ENCODE results near the gene ARMH3.

Gene ARMH3

DNA sequence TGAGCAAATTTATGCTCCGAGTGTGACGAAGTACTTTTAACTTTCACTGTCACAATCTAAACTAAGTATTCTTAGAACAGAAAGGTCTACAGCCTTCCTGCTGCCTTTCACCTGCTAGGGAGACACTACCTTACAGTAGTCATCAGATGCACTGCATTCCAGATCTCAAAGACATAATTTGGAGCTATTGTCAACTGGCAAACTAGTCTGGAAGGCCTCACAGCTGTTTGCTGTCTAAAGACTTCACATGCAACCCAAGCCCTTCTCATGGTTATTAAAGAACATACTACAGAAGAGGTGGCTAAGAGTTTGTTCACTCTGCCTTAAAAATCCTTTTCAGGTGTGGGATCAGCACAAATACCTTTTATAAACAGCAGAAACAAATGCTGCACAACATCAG lies 120.5 kb downstream of the ARMH3 start:
- no peak for DNase-seq

GRCh38 chr10:101934686-101935305 lies 121.2 kb downstream of the ARMH3 start:
- no peak for DNase-seq

GRCh38 chr10:101933976-101934375 lies 122.0 kb downstream of the ARMH3 start:
- no peak for DNase-seq

GRCh38 chr10:101932183-101932582 lies 123.8 kb downstream of the ARMH3 start:
- DNase-seq = no peak

- DNase-seq = no peak
Observed at GRCh38 chr10:101925027-101925426, 130.9 kb downstream of the ARMH3 start.

DNA sequence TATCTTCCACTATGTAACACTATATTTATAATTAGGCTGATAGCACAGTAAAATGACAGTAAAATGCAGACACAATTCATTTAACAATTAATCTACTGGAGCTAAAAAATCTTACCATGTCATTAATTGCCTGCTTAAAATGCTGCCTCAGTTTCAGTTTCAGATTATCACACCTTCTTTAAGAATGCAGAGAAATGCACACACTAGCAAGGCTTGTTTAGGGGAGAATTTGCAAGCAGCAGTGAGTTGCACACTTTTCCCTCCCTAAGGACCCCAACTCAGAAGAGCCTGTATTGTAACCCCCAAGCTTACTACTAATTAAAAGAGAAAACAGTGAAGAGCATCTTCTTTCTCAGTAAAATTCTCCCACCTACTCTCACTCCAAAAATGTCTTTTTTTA lies 132.7 kb downstream of the ARMH3 start:
- no peak for DNase-seq

- no peak for DNase-seq
Observed at GRCh38 chr10:101922846-101923245, 133.1 kb downstream of the ARMH3 start.

DNA sequence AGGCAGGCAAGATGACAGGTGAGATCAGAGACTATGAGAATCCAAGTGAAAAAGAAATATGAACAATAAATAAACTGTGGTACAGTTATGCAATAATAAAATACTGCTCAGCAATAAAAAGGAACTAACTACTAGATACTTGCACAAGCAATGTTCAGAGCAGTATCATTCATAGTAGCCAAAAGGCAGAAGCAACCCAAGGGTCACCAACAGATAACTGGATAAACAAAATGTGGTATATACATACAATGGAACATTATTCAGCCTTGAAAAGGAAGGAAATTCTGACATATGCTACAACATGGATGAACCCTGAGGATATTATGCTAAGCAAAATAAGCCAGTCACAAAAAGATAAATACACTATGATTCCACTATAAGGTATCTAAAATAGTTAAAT lies 135.4 kb downstream of the ARMH3 start:
- DNase-seq = no peak

DNA sequence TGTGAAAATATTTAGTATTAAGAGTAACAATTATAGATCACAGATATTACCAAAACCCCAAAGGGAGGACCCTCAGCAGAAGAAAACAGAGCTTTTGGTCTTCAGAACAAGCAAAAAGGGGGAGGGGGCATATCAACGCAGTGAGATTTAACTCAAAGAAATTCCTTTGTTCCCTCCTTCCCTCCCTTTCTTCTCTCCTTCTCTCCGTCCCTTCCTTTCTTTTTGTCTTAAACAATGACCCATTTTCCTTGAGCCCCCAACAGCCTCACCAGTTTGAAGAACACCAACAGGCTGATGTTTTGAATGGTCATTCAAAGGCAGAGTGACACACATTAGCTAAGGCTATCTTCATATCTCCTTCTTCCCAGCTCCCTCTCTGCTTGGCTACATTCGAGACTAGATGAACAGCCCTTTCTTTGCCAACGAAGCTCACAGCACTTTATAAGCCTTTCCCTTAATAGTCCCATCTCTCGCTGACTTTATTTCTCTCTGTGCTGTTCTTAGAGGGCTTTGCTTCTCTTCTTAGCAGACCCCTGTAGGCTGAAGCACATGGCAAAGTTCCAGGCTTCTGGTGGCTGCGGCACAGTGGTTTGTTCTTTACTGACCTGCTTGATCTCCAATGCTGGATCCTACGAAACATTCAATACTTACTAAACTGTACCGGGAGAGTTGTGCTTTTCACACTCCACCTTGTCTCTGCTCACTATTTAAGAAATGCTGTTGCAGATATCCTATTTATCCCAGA lies 136.8 kb downstream of the ARMH3 start:
- DNase-seq = no peak

DNA sequence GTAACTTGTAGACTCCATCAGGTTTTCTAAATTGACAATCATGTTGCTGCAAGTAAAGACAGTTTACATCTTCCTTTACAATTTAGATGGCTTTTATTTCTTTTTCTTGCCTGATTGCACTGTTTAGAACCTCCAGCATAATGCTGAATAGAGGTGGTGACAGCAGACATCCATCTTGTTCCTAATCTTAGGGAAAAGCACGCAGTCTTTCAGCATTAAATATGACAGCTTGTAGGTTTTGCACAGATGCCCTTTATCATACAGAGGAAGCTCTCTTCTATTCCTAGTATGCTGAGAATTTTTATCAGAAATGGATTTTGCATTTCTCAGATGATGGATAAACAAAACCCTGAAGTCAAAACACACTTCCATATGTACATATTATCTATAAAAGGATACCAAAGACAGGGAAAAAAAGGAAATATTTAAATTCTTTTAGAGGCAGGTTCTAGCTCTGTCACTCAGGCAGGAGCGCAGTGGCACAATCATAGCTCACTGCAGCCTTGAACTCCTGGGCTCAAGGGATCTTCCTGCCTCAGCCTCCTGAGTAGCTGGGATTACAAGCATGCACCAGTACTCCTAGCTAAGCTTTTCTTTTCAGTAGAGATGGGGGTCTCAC lies 143.3 kb downstream of the ARMH3 start:
- no peak for DNase-seq

- DNase-seq = no peak
Observed at GRCh38 chr10:101906586-101907183, 149.3 kb downstream of the ARMH3 start.

- no peak for DNase-seq
Observed at GRCh38 chr10:101905251-101905650, 150.7 kb downstream of the ARMH3 start.

- DNase-seq = peak; percentile 54
Observed at GRCh38 chr10:101903827-101904550, 152.0 kb downstream of the ARMH3 start.

- DNase-seq = no peak
Observed at GRCh38 chr10:101902820-101903145, 153.2 kb downstream of the ARMH3 start.

- DNase-seq = peak; percentile 35
Observed at GRCh38 chr10:101902032-101902819, 153.7 kb downstream of the ARMH3 start.

- peak; percentile 13 for DNase-seq
Observed at GRCh38 chr10:101901340-101901739, 154.6 kb downstream of the ARMH3 start.

GRCh38 chr10:101897633-101898032 lies 158.3 kb downstream of the ARMH3 start:
- DNase-seq = peak; percentile 10

DNA sequence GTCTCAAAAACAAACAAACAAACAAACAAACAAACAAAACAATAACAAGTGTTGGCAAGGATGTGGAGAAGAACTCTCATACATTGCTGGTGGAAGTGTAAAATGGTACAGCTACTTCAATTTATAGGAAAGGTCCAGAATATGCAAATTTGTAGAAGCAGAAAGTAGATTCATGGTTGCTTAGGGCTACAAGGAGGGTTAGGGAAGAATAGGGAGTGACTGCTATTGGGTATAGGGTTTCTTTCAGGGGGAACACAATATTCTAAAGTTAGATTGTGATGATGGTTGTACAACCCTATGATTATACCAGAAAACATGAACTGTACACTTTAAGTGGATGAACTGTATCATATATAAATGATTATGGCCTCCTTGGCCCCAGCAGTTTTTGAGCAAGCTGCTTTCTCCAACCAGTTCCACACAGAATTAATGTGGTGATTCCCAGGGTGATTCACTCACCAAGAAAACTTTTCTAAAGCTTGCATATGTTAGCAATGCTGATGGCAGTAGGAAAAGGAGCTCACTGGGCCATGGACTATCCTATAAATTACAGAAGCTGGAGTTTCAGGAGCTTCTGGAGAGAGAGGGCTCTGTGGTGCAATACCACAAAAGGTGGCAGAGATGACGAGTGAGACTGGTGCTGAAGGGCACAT lies 159.6 kb downstream of the ARMH3 start:
- DNase-seq = no peak

DNA sequence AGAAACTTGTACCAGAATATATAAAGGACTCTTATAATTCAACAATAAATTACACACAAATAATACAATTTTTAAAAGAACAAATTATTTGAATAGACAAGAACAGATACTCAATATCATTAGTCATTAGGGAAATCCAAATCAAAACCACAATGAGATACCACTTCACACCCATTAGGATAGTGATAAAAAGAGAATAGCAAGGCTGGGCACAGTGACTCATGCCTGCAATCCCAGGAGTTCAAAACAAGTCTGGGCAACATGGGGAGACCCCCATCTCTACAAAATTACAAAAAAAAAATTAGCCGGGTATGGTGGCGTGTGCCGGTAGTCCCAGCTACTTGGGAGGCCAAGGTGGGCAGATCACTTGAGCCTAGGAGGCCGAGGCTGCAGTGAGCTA lies 160.2 kb downstream of the ARMH3 start:
- no peak for DNase-seq

DNA sequence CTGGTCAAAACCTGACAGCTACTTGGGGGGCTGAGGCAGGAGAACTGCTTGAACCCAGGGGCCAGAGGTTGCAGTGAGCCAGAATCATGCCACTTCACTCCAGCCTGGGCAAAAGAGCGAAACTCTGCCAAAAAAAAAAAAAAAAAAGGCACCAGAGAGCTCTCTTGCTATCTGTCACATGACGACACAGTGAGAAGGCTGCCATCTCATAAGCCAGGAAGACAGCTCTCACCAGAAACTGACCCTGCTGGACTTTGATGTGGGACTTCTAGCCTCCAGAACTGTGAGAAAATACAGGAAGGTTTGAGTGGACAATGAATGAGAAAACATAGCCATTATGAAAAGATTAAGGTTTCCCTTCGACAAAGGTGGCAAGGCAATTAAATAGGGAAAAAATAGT lies 161.2 kb downstream of the ARMH3 start:
- DNase-seq = no peak

GRCh38 chr10:101894266-101894665 lies 161.7 kb downstream of the ARMH3 start:
- no peak for DNase-seq
